Endothelial cell of umbilical vein (primary cell): ENCODE data around the gene CHST15. TPM values are rescaled to one million over a fixed set of nuclear protein-coding genes. Genes with fewer than 3 reads are reported as not detected.

Experiments used
- BruUV-seq: library from RNA; stranded (reverse); fragments of 400-500 nt; replicated peaks from 2 replicates; lab custom pipeline; 2021; lab: Mats Ljungman, UMichigan
- CTCF ChIA-PET: fragments of 300-600, 350-600 bp; sonication (Branson Sonifier 250); formaldehyde crosslinking; loops from one replicate; lab custom pipeline; 2021; ENCODE audit warnings: antibody characterized with exemption, inconsistent platforms; lab: Charles Lee
- POLR2A ChIA-PET: fragments of 300-600, 350-600 bp; sonication (Branson Sonifier 250); formaldehyde crosslinking; loops from one replicate; lab custom pipeline; 2021; ENCODE audit warnings: antibody characterized with exemption, inconsistent platforms; lab: Charles Lee
- DNase-seq: peaks from one replicate; pipeline ENCODE4 v3.0.0-alpha.2; 2011; ENCODE audit warnings: low read depth, low spot score
- FAIRE-seq: peaks from 2 replicates; lab custom pipeline; 2011; peaks lifted over from hg19 to GRCh38; lab: Jason Lieb, UNC
- H2AFZ ChIP-seq: 2 replicates; pipeline ENCODE4 v1.6.0; 2012; ENCODE audit warnings: low read depth, low read length, control low read depth, inconsistent platforms
- H3K27ac ChIP-seq: 2 replicates; pipeline ENCODE4 v1.5.1; 2011; ENCODE audit warnings: low read depth, mild to moderate bottlenecking, control low read depth, low read length, moderate library complexity; ENCODE audit not compliant: insufficient read depth
- H3K27me3 ChIP-seq, 2 experiments: 2 replicates each; pipeline versions ENCODE4 v1.6.0 to v1.6.1; 2011; ENCODE audit warnings: low read length in 2 of 2, mixed read lengths in 1 of 2; ENCODE audit not compliant: control insufficient read depth in 2 of 2, insufficient read depth in 2 of 2
- H3K36me3 ChIP-seq, 2 experiments: 2 replicates in 1 of 2; 3 replicates in 1 of 2; pipeline ENCODE4 v1.5.1; 2011; ENCODE audit warnings: low read length in 2 of 2, mild to moderate bottlenecking in 1 of 2, moderate library complexity in 1 of 2; ENCODE audit not compliant: control insufficient read depth in 2 of 2, insufficient read depth in 2 of 2; ENCODE audit errors: extremely low read depth in 1 of 2
- H3K4me1 ChIP-seq: 3 replicates; pipeline ENCODE4 v1.5.1; 2011; ENCODE audit warnings: mild to moderate bottlenecking, low read length; ENCODE audit not compliant: control insufficient read depth, insufficient read depth; ENCODE audit errors: extremely low read depth
- H3K4me2 ChIP-seq: 2 replicates; pipeline ENCODE4 v1.6.1; 2011; ENCODE audit warnings: low read length, control low read depth, mixed read lengths; ENCODE audit not compliant: insufficient read depth
- H3K4me3 ChIP-seq, 3 experiments: fragments of 200-600 bp in 1 of 3; sonication (generic), shearing (Covaris generic) in 1 of 3; replicated peaks in 1 of 3; 2 replicates each; pipeline ENCODE4 v1.5.1; 2011 to 2016; ENCODE audit warnings: control low read depth in 3 of 3, low read length in 3 of 3, mild to moderate bottlenecking in 2 of 3, inconsistent platforms in 1 of 3, low read depth in 1 of 3, moderate library complexity in 1 of 3; ENCODE audit not compliant: insufficient read depth in 1 of 3
- H3K79me2 ChIP-seq: 2 replicates; pipeline ENCODE4 v1.6.0; 2012; ENCODE audit warnings: low read length, inconsistent platforms; ENCODE audit not compliant: control insufficient read depth, insufficient read depth
- H3K9ac ChIP-seq: replicated peaks from 2 replicates; pipeline ENCODE3; 2011; ENCODE audit warnings: low read length, control low read depth; ENCODE audit not compliant: insufficient read depth; ENCODE audit errors: extremely low read depth
- H3K9me1 ChIP-seq: replicated peaks from 3 replicates; pipeline ENCODE4 v1.6.0; 2011; ENCODE audit warnings: mild to moderate bottlenecking, low read length; ENCODE audit not compliant: control insufficient read depth, insufficient read depth; ENCODE audit errors: extremely low read depth
- H3K9me3 ChIP-seq: replicated peaks from 2 replicates; pipeline ENCODE4 v1.5.1; 2012; ENCODE audit warnings: low read length, inconsistent platforms; ENCODE audit not compliant: control insufficient read depth, insufficient read depth
- H4K20me1 ChIP-seq: replicated peaks from 2 replicates; pipeline ENCODE3; 2011; ENCODE audit warnings: mild to moderate bottlenecking, low read length; ENCODE audit not compliant: control insufficient read depth, insufficient read depth; ENCODE audit errors: extremely low read depth
- EZH2 ChIP-seq: IDR thresholded peaks from 2 replicates; pipeline ENCODE4 v1.6.1; 2012; ENCODE audit warnings: borderline replicate concordance, low read depth, mild to moderate bottlenecking, moderate library complexity, low read length, inconsistent platforms; ENCODE audit not compliant: severe bottlenecking
- FOS ChIP-seq: IDR thresholded peaks from 2 replicates; pipeline ENCODE4 v1.6.1; 2011; ENCODE audit warnings: mild to moderate bottlenecking, low read length, moderate library complexity, borderline replicate concordance; ENCODE audit not compliant: insufficient read depth
- GATA2 ChIP-seq: IDR thresholded peaks from 2 replicates; pipeline ENCODE4 v1.7.0; 2011; ENCODE audit warnings: low read depth, mild to moderate bottlenecking, moderate library complexity, mixed read lengths, low read length; ENCODE audit not compliant: insufficient read length, insufficient read depth
- JUN ChIP-seq: IDR thresholded peaks from 2 replicates; pipeline ENCODE4 v1.6.1; 2011; ENCODE audit warnings: borderline replicate concordance, low read depth; ENCODE audit not compliant: insufficient read length, insufficient read depth
- MYC ChIP-seq: IDR thresholded peaks from one replicate; pipeline ENCODE4 v1.6.1; 2011; ENCODE audit warnings: mild to moderate bottlenecking, low read depth, low read length
- POLR2A ChIP-seq: IDR thresholded peaks from 2 replicates; pipeline ENCODE4 v1.6.1; 2012; ENCODE audit warnings: low read depth, mild to moderate bottlenecking, control low read depth, low read length
- POLR2AphosphoS5 ChIP-seq: IDR thresholded peaks from 2 replicates; pipeline ENCODE4 v1.6.1; 2012; ENCODE audit warnings: low read depth, mild to moderate bottlenecking, control low read depth, low read length, moderate library complexity; ENCODE audit not compliant: insufficient read depth
- dilution Hi-C: fragments of 300-500 bp; cut with MboI; formaldehyde crosslinking; loops from one replicate; pipeline ENCODE4 v1.15.0; 2019; ENCODE audit warnings: low sequenced_read_pairs; ENCODE audit not compliant: extremely low pct_ligation_motif_present
- intact Hi-C: fragments of 100-400 bp; cut with micrococcal nuclease; formaldehyde crosslinking; loops from one replicate; pipeline ENCODE4 v1.10.0; 2022
- polyA plus RNA-seq, 4 experiments: library from polyadenylated mRNA; depleted of rRNA in 3 of 4; stranded (reverse) in 3 of 4; unstranded in 1 of 4; fragments of >200 nt; gene quantifications; 2 replicates each; pipeline versions ENCODE4 v1.2.1 to v1.2.3, GENCODE V29; 2011 to 2012; ENCODE audit warnings: missing spikeins in 1 of 4
- total RNA-seq: library from RNA; stranded (reverse); gene quantifications from 2 replicates; pipeline ENCODE4 v1.2.3, GENCODE V29; 2021
- TF ChIP-seq, protein P1 (sequence below): IDR thresholded peaks from 2 replicates; pipeline ENCODE4 v1.6.1; 2011; ENCODE audit not compliant: insufficient read depth, insufficient read length
- TF ChIP-seq, protein P2 (sequence below), 2 donors: IDR thresholded peaks; 1 replicate in 1 of 2; 2 replicates in 1 of 2; pipeline ENCODE4 v1.5.1; 2011; ENCODE audit warnings: low read length in 2 of 2, mild to moderate bottlenecking in 2 of 2, moderate library complexity in 2 of 2, control low read depth in 1 of 2, inconsistent platforms in 1 of 2, low read depth in 1 of 2; ENCODE audit not compliant: insufficient read depth in 1 of 2; ENCODE audit errors: extremely low read depth in 1 of 2

The CHST15 gene
- total and polyA plus RNA-seq, 2 donors (not counting 3 experiments of a cell fraction or from before 2014, with no cell fraction given) = 23.1 to 29.2 TPM

DNA sequence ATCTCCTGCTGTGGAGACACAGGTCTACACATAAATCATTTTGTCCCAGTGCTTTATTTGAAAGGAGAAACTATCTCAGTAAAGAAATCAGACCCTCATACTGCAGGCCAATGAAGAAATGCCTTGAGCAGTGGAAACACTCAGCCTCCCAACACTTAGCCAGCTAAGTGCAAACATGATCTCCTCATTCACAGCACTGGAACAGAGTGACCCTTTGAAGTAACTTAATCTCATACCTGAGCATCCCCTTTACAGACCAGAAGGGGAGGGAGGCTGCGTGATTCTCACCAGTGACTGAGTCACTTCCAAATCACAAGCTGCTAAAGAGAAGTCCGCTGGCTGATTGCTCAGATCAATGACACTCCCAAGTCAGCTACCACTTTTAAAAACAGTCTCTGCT is 4.5 kb downstream of the CHST15 start:
- Histone ChIP-seq H3K9me1 (no peaks in the 10 kb centered on the region), H3K79me2 (no peaks in the 10 kb centered on the region), H4K20me1 (no peaks in the 10 kb centered on the region), H3K9ac (no peak overlapping the region), H3K9me3 (no peaks in the 10 kb centered on the region), H3K4me1 (peaks cover 6% of the 10 kb centered on the region), H3K4me3 (no peak overlapping the region), H3K27me3 (peaks cover 0 to 27% of the 10 kb centered on the region in 2 experiments), H3K27ac (no peak overlapping the region), H3K4me2 (no peak overlapping the region), H3K36me3 (no peaks in the 10 kb centered on the region), H2AFZ (no peak overlapping the region)
- TF ChIP-seq JUN (no peak), FOS (no peak), GATA2 (no peak), MYC (no peak)
- ChIA-PET POLR2A (no interaction called here), CTCF (interaction anchor here (1.3 to 1.7 kb wide), 2 partner anchors 13 to 300 kb away, joined by 3 to 6 read pairs; no protein-coding TSS in a partner anchor)
- intact Hi-C loops = no loop called here
- no TSS peak for BruUV-seq
- FAIRE-seq = no peak
- no peak for DNase-seq
- dilution Hi-C loops = no loop called here

DNA sequence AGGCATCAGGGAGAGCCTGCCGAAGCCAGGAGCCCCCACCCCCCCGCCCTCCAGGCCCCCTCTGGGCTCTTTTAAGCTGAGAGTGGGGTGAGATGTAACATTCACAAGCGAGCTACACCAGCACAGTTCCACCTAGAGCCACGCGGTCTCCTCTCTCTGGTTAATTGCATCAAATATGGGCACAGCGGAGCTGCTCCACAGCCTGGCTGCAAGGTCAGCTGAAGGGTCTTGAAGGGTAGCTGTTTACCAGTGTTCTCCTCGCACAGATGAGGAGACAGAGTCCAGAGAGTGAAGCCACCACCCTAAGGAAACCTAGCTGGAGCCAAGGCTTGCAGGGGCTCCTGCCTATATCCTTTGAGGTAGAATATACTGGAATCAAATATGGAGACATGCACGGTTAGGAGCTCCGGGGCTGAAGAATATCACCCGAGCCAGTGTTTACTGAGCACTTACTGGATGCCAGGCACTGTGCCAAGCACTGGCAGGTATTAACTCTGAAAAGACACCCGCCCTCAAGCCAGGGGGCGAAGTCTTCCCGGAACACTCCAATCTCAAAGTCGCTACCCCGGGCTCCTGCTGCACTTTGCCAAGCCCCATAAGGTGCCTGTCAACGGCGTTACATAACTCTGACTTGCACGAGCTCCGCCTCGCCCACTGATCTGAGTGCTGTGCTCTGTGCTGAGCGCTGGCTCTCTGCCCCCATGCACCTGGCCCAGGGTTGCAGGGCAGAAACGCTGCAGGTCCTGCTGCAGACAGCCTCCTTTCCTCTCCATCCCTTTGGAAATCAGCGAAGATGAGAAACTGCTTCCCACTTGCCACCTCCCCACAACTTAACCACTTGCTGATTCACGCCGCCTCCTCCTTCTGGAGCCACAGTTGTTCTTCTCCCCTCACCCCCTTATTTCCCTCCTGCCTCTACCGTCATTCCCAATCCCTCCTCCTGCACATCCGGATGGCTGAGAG is 5.4 kb downstream of the CHST15 start:
- no peak overlapping the region for H3K4me3 ChIP-seq
- FAIRE-seq (no peak), DNase-seq (no peak)
- H3K36me3 ChIP-seq = no peaks in the 10 kb centered on the region
- no TSS peak for BruUV-seq
- H3K27me3 ChIP-seq = peaks cover 0 to 26% of the 10 kb centered on the region in 2 experiments
- no peak overlapping the region for H2AFZ ChIP-seq
- no peaks in the 10 kb centered on the region for H3K9me1 ChIP-seq
- H3K9ac ChIP-seq = no peak overlapping the region
- peaks cover 5% of the 10 kb centered on the region for H3K4me1 ChIP-seq
- CTCF ChIA-PET = no interaction called here
- intact Hi-C loops (no loop called here), dilution Hi-C loops (no loop called here)
- TF ChIP-seq, protein P1, sequence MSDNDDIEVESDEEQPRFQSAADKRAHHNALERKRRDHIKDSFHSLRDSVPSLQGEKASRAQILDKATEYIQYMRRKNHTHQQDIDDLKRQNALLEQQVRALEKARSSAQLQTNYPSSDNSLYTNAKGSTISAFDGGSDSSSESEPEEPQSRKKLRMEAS = no peak
- TF ChIP-seq MYC (no peak), POLR2A (no peak), EZH2 (no peak), FOS (no peak), GATA2 (no peak), POLR2AphosphoS5 (no peak), JUN (no peak)
- TF ChIP-seq, protein P2, sequence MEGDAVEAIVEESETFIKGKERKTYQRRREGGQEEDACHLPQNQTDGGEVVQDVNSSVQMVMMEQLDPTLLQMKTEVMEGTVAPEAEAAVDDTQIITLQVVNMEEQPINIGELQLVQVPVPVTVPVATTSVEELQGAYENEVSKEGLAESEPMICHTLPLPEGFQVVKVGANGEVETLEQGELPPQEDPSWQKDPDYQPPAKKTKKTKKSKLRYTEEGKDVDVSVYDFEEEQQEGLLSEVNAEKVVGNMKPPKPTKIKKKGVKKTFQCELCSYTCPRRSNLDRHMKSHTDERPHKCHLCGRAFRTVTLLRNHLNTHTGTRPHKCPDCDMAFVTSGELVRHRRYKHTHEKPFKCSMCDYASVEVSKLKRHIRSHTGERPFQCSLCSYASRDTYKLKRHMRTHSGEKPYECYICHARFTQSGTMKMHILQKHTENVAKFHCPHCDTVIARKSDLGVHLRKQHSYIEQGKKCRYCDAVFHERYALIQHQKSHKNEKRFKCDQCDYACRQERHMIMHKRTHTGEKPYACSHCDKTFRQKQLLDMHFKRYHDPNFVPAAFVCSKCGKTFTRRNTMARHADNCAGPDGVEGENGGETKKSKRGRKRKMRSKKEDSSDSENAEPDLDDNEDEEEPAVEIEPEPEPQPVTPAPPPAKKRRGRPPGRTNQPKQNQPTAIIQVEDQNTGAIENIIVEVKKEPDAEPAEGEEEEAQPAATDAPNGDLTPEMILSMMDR (IDR thresholded peaks at IDR 0.05; ENCODE audit: extremely low read depth in 1 of 2, insufficient read depth in 1 of 2, low read depth in 1 of 2, low read length in 2 of 2) = no peak
- H3K27ac ChIP-seq = no peak overlapping the region
- no peak overlapping the region for H3K4me2 ChIP-seq
- H3K79me2 ChIP-seq = no peaks in the 10 kb centered on the region
- no peaks in the 10 kb centered on the region for H4K20me1 ChIP-seq
- POLR2A ChIA-PET = no interaction called here
- H3K9me3 ChIP-seq = no peaks in the 10 kb centered on the region
